Smooth muscle cell of the brain vasculature (primary cell): Measurements from ENCODE around the gene PPARD.
"Not testable (repeated sequence)": the region's sequence is repeated elsewhere in the genome, so short reads cannot be mapped to it uniquely, and the experiment has no call there.

ENCODE experiments used
- DNase-seq: peaks from one replicate; pipeline ENCODE4 v3.0.0-alpha.2; 2012; ENCODE audit warnings: low read depth, low spot score

PPARD gene

DNA sequence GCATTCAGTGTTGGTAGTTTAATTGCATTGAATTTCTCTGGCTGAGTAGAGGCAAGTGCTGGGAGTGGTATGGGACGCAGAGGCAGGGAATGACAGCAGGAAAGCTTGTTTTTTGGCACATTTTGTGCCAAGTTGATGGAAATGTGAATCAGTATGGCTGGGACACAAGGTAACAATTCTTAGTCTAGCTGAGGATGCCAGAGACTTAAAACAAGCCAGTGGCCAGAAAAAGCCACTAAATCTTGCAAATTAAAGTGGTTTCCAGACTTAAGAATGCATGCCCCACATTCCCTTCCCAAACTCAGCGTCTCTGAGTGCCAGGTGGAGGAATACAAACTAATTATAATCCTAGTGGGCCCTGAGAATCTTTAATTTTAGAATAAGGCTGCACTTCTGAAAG, 35.9 kb downstream of the PPARD start:
- no peak for DNase-seq

DNA sequence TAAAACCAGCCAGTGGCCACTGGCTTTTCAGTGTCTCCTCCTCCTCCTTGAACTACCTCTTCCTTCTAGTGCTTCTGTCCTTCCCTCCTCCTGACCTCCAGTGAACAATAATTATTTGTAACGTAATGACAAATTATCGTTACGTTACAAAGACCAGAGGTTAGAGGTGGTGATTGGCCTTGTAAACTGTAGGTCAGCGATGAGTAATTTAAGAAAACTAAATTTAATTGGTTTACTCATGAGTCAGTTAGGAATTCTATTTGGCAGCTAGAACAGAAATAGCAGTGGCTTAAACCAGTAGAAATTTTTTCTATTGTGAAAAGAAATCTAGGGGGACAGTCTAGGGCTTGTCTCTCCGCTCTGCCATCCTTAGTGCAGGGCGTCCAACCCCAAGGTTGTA, 38.8 kb downstream of the PPARD start:
- DNase-seq, result no peak

GRCh38 chr6:35382015-35382414, 39.7 kb downstream of the PPARD start:
- no peak for DNase-seq

- peak; percentile 54 for DNase-seq
Observed at GRCh38 chr6:35385457-35386202, 43.3 kb downstream of the PPARD start.

DNA sequence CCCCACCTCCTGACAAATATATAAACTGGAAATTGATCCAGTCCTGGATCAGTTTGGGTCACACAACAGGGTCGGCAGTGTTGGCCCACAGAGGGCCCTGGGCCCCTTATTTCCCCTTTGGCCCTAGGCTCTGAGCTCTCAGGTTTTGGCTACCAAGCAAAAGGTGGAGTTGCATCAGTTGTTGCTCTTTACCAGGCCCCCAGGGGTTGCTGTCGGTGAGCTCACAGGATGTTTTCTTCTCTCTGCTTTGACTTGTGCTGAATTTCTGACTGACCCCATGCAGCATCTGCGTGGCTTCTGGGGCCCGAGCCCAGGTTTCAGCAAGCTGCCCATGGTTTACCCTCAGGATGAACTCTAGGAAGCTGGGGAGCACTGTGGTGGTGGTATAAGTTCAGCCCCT, 44.6 kb downstream of the PPARD start:
- DNase-seq, result no peak

DNA sequence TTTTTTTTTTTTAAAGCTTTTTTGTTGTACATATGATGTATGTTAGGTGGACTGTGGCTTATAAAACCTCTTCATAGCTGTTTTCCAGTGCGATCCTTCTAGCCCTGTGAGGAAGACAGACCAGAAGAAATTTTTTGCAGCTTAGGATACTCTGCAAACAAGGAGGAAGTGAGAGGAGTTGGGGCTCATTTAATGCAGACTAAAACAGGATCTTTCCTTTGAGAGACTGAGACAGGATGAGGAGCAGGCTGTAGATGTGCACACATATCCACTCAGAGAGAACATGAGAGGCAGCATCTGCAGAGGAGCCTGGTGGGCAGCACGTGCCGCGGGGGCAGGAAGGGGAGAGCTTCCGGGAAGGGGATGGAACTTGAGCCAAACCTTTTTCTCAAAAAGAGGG, 45.7 kb downstream of the PPARD start:
- no peak for DNase-seq

DNA sequence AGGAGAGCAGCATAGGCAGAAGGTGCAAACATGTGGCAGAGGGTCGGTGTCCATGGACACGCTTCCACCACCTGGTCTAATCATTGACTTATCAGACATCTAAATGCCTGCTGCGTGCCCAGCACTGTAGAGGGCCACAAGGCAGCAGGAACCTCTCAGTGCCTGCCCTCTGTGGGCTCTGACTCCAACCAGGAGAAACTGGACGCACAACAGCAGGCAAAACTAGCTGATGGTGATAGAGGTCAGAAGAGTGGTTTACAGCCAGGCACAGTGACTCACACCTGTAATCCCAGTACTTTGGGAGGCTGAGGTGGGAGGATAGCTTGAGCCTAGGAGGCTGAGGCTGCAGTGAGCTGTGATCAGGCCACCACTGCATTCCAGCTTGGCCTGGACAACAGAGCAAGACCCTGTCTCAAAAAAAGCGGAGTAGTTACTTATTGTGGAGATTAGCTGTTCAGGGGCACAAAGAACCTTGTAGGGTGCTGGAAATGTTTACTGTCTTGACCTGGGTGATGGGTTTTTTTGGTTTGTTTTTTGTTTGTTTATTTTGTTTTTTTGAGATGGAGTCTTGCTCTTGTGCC, 46.5 kb downstream of the PPARD start:
- DNase-seq, result no peak

- not testable (repeated sequence) for DNase-seq
Observed at GRCh38 chr6:35389386-35389785, 47.0 kb downstream of the PPARD start.

DNA sequence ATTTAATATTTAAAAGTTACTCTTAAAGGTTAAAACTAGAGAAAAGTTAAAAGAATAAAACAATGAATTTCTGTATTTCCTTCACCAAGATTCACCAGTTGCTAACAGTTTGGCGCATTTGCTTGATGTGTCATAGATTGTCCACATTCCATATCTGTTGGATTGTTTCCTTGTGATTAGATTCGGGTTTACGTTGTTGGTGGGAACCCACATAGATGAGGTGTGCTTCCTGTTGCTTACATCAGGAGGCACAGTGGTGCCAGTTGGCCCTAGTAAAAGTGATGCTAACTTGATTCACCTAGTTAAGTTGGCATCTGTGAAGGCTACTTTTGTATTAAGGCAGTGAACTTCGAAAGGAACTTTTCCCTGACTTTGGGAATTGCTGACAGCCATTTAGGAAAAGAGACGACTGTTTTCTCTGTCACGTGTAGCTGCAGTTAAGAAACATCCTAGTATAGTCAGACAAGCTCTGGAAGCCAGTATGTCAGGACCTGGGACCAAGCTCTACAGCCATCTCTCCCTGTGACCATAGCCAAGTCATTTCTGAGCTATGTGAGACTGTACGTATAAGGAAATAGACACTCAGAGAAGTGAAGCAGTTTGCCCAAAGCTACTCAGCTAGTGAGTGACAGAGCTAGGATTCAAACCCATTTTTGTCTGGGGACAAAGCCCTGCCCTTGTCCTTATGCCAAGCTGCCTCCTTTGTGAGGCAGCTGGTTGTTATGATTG, 49.0 kb downstream of the PPARD start:
- DNase-seq, result no peak

DNA sequence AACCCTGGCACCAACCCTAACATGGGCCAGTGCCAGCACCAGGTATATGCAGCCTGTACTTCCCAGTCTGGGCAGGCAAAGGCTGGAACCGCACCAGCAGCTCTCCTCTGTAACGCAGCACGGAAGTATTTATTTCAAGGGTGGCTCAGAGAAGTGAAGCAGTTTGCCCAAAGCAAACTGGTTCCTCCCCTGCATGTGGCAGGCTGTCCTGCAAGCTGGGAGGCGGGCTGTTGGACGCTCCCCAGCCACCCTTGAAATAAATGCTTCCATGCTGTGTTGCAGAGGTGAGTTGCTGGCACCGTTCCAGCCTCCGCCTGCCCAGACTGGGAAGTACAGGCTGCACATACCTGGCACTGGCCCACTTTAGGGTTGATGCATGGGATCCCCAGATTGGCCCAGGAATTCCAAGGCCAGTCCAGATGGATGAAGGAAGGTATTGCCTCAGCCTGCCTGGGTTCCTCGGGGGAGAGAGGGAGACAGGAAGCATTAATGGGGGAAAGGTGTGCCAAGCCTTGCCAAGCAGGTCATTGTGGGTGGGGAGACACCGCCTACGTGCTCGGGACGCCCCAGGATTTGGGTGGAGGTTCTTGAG, 49.8 kb downstream of the PPARD start:
- no peak for DNase-seq

DNA sequence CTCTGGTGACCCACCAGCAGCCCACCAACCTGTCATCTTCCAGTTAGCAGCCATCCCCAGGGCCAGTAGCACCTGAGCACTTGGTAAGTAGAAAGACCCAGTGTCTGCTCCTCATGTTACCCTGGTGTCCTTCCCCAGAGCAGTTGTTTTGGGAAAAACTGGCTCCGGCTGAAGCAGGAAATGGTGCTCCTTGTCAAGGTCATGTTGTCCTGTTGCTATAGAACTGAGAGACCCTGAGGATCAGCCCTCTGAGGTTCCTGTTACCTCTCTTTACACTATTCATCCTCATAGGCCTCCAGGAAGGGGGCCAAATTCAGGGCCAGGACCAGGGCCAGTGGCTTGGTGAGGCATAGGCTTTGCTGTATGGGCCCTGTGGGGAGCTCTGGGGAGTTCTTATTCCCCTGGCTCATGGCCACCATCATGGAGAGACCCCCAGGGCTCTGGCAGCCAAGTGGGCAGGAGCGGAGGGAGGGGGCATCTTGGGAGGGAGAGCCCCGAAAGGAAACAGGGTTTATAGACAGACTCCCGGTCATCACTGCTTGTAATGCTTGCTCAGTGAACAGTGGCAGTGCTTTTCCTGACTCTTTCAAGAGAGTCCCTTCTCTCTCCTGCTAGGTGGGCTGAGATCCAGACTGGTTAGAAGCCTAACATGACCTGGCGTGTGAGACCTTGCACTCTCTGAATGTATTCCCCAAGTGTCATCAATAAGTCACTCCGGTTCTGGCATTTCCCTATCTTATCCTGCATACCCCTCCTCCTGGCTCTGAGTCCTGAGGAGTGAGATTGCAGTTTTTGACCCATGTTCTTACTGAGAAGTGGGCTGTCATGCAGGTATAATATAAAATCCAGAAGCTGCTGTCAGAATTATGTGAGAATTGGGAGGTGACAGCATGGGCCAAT, 50.7 kb downstream of the PPARD start:
- no peak for DNase-seq

DNA sequence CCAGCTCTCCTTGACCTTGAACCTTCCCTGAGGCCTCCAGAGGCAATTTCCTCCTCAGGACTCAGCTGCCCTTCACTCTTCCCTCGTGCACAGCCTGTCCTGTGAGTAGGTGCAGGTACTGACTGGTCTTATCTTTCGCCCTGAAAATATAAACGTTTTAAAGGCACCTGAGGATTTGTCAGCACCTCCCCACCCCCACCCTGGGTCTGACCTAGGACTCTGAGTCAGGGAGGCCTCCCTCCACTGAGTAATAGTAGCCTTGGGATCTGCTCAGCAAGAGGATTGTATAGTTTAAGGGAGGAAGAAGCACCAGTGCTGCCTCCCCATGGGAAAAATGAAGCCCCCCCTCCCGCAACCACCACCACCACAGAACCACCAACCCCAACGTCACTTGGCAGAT, 54.6 kb downstream of the PPARD start:
- no peak for DNase-seq

DNA sequence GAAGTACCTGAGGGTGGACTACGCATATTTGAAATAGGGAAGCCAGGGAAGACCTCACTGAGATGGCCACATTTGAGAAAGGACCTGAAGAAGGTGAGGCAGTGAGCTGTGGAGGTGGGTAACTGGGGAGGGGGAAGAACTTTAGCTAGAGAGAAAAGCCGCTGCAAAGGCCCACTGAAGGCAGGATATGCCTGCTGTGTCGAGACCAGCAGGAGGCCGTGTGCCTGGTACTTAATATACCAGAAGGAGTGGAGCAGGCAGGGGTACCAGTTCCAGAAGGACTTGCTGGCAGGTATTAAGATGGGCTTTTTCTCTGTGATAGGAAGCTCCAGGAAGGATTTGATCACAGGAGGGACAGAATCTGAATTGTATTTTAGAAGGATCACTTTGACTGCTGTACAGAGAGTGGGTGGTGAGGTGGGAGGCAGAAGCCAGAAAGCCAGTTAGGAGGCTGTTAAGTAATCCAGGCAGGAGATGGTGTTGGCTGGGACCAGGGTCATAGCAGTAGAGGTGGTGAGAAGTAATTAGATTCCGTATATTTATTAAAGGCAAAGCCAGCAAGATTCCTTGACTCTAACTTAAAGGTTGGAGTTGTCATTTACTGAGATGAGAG, 55.6 kb downstream of the PPARD start:
- DNase-seq, result no peak

DNA sequence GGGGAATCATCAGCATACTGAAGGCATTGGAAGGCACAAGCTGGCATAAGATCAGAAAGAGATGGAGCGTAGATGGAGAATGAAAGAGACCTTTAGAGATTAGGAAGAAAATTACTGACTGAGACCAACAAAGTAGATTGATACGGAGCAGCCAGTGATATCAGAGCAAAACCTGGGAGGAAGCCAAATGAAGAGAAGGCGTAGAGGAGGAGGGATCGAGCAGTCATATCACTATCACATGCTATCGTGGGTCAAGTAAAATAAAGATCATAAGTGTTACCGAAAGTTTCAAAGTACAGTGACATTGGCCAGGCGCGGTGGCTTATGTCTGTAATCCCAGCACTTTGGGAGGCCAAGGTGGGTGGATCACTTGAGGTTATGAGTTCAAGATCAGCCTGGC, 56.2 kb downstream of the PPARD start:
- no peak for DNase-seq

- no peak for DNase-seq
Observed at GRCh38 chr6:35400111-35400510, 57.8 kb downstream of the PPARD start.

GRCh38 chr6:35400901-35401311, 58.5 kb downstream of the PPARD start:
- no peak for DNase-seq

DNA sequence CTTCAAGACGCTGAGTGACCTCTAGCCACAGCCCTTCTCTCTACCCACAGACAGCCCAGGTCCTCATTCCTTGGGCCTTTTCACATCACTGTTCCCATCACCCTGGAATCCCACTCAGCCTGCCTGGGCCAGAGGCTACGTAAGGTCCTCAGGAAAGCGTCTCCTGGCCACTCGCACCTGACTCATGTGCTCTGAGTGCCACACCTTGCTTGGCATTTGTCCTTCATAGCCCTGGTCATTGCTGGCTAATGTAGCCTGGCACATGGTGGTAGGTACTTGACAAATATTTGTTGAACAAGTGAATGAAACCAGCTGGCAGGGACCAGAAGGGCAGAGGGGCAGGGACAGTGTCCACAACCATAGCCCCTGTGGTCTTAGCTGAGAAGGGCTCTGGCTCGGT, 59.2 kb downstream of the PPARD start:
- no peak for DNase-seq

GRCh38 chr6:35402136-35402855, 59.9 kb downstream of the PPARD start:
- no peak for DNase-seq

DNA sequence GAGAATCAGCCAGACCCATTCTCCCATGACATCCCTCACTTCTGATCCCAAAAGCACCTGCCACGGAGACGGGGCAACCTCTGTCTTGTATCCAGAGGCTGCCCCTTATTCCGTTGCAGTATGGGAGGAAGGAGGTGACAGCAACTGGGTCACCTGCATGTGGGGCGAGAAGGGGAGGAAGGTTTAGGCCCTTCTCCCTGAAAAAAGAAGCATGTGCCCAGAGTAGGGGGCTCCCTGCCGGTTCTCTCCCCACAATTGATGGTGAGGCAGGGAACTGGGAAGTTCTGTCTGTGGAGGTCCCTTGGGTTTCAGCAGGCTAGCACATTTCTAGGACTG, 60.5 kb downstream of the PPARD start:
- DNase-seq, result no peak
